MM.1S (cell line): ENCODE results near the gene TNKS2.

Experiments used
- EZH2phosphoT487 ChIP-seq: fragments of 300-600 bp; sonication (generic); IDR thresholded peaks from 2 replicates; pipeline ENCODE4 v1.6.1; 2018; ENCODE audit warnings: antibody characterized with exemption, low read length
- TF ChIP-seq, protein P1 (sequence below): fragments of 300-600 bp; sonication (generic); IDR thresholded peaks from 2 replicates; pipeline ENCODE4 v1.5.1; 2016; ENCODE audit warnings: antibody characterized with exemption, low read length, mixed read lengths

DNA sequence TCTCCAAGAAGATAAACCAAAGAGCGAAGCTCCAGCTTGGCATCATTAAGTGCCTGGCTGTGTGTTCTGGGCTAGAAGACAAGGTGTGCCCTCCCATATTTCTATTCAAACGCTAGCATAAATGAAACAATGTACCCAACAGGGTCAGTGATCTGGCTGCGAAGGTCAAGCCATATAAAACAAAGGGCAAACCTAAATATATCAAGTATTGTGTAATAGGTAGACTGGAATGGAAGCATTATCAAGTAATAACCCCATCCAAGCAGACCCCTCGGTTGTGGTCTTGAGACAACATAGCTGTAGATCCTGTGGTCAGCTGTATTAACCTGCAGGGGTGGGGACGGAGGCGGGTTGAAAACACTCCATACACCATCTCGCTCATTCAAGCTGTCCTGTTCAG lies 31.6 kb upstream of the TNKS2 start:
- TF ChIP-seq, protein P1, sequence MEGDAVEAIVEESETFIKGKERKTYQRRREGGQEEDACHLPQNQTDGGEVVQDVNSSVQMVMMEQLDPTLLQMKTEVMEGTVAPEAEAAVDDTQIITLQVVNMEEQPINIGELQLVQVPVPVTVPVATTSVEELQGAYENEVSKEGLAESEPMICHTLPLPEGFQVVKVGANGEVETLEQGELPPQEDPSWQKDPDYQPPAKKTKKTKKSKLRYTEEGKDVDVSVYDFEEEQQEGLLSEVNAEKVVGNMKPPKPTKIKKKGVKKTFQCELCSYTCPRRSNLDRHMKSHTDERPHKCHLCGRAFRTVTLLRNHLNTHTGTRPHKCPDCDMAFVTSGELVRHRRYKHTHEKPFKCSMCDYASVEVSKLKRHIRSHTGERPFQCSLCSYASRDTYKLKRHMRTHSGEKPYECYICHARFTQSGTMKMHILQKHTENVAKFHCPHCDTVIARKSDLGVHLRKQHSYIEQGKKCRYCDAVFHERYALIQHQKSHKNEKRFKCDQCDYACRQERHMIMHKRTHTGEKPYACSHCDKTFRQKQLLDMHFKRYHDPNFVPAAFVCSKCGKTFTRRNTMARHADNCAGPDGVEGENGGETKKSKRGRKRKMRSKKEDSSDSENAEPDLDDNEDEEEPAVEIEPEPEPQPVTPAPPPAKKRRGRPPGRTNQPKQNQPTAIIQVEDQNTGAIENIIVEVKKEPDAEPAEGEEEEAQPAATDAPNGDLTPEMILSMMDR = no peak
- no peak for TF ChIP-seq EZH2phosphoT487
